Stimulated activated CD8-positive, alpha-beta memory T cell treated with anti-CD3 and anti-CD28 coated beads, Interleukin-12 subunit alpha, Interleukin-12 subunit beta, amount 100 ng/mL, for 24 hours (primary cell): ENCODE results near the gene SLC23A1.
A peak's percentile ranks its signal among the peaks of the same experiment; 100 is the strongest.
"Not testable (repeated sequence)": the region's sequence is repeated elsewhere in the genome, so short reads cannot be mapped to it uniquely, and the experiment has no call there.

ENCODE experiments used
- DNase-seq: peaks from one replicate; pipeline ENCODE4 v3.0.0-alpha.2; 2020; ENCODE audit errors: extremely low read depth

The SLC23A1 gene

GRCh38 chr5:139369181-139369580, 13.9 kb downstream of the SLC23A1 start:
- no peak for DNase-seq

DNA sequence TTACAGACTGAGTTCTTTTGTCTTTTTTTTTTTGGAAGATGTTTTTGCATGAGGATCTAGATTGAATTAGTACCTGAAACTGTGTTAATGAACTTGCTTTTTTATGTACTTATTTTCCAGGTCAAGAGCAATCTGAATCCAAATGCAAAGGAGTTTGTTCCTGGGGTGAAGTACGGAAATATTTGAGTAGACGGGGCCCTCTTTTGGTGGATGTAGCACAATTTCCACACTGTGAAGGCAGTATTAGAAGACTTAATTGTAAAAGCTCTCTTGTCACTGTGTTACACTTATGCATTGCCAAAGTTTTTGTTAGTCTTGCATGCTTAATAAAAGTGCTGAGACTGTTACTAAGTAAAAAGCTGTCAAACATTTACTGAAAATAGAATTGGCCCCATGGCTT, 14.5 kb downstream of the SLC23A1 start:
- DNase-seq = no peak

GRCh38 chr5:139364466-139364865, 18.6 kb downstream of the SLC23A1 start:
- no peak for DNase-seq

GRCh38 chr5:139363937-139364336, 19.2 kb downstream of the SLC23A1 start:
- no peak for DNase-seq

GRCh38 chr5:139361835-139362429, 21.2 kb downstream of the SLC23A1 start:
- DNase-seq = no peak

- DNase-seq = no peak
Observed at GRCh38 chr5:139360384-139360783, 22.7 kb downstream of the SLC23A1 start.

- no peak for DNase-seq
Observed at GRCh38 chr5:139358064-139358463, 25.0 kb downstream of the SLC23A1 start.

- not testable (repeated sequence) for DNase-seq
Observed at GRCh38 chr5:139355900-139356299, 27.2 kb downstream of the SLC23A1 start.

DNA sequence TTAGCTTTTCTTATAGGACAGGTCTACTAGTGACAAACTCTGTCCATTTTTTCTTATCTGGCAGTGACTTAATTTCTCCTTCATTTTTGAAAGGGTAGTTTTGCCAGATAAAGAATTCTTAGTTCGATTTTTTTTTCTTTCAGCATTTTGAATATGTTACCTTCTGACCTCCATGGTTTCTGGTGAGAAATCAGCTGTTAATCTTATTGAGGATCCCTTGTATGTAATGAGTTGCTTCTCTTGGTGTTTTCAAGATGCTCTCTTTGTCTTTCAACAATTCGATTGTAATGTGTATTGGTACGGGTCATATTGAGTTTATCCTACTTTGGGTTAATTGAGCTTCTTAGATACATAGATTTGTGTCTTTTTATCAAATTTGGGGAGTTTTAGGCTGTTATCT, 28.9 kb downstream of the SLC23A1 start:
- DNase-seq = no peak

GRCh38 chr5:139347863-139348262, 35.2 kb downstream of the SLC23A1 start:
- not testable (repeated sequence) for DNase-seq

GRCh38 chr5:139345442-139345841, 37.7 kb downstream of the SLC23A1 start:
- not testable (repeated sequence) for DNase-seq

DNA sequence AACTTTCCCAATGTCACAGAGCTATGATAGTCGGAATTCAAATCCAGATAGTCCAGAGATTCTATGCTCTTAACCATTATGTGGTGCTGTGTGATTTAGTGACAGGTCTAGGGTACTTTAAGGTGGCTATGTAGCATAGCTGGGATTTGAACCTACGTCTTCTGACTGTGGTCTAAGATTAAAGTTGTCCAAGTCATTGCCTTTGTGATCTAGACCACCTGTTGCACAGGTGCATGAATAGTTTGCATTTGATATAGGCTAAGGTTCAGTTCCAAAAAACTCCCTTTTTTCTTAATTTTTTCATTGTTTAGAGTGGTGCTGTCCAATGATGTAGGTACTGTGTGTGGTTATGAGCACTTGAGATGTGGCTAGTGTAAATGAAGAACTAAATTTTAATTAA, 38.9 kb downstream of the SLC23A1 start:
- DNase-seq = no peak

DNA sequence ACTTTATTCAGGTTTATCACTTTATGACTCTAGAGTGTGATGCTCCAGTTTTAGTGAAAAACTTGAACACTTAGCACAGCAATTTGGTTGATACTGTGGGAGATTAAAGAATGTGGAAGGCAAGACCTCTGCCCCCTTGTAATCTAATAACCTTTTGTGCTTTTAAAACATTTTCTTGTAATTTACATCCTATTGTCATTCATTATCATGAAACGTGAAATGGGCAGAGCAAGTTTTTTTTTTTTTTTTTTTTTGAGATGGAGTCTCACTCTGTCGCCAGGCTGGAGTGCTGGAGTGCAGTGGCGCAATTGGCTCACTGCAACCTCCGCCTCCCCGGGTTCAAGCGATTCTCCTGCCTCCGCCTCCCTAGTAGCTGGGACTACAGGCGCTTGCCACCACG, 39.6 kb downstream of the SLC23A1 start:
- DNase-seq = no peak

- DNase-seq = peak; percentile 46
Observed at GRCh38 chr5:139342423-139342723, 40.7 kb downstream of the SLC23A1 start.

GRCh38 chr5:139341689-139342422, 41.2 kb downstream of the SLC23A1 start, which contains the start of gene PAIP2:
Gene PAIP2 (plus strand): TSS chr5:139341854. CDS start chr5:139363785, 21,931 bp downstream.
- DNase-seq = peak; percentile 95

DNA sequence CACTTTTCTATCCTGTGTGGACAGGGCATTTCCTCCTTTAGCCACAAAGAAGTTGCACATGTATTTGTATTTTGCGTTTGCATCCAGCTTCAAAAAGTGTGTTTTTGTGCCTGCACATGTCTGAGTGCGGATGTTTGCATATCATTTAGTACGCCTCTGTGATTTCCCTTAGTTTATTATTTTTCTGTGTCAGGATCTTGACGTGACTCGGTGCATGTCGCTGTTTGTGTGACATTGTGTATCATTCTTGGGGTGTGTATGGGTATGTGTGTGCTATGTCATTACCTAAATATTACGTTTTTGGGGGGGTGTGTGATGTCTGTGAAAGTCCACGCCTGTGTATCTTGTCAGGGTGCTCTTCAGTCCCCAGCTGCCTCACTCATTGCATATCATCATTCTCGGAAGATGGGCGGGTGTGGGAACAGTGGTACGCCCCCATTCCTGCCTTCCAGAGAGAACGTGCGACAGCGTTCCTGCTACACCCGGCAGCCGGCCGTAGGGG, 41.9 kb downstream of the SLC23A1 start:
- no peak for DNase-seq

DNA sequence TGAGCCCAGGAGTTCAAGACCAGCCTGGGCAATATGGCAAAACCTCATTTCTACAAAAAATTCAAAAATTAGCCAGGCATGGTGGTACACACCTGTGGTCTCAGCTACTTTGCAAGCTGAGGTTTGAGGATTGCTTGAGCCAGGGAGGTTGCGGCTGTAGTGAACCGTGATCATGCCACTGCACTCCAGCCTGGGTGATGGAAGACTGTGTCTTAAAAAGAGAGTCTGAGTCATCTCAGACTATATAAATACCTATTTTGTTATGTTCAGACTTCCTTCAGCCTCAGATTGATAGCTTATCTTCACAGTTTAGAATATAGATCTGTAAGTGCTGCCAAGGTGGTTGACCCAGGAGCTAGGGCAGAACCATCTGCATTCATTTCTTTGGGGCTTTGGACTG, 43.0 kb downstream of the SLC23A1 start:
- DNase-seq = no peak

GRCh38 chr5:139335811-139336210, 47.3 kb downstream of the SLC23A1 start:
- no peak for DNase-seq
